ENCODE measurements around the gene ZNF592.

ZNF592 gene

GRCh38 chr15:84782346-84782745, 34.0 kb downstream of the ZNF592 start:
- DNase-seq, result no peak

- no peak for DNase-seq
Measured at GRCh38 chr15:84783493-84784251, 35.3 kb downstream of the ZNF592 start.

GRCh38 chr15:84784262-84784661, 35.9 kb downstream of the ZNF592 start:
- no peak for DNase-seq

GRCh38 chr15:84785053-84785452, 36.7 kb downstream of the ZNF592 start:
- no peak for DNase-seq

GRCh38 chr15:84788500-84788899, 40.1 kb downstream of the ZNF592 start:
- DNase-seq, result no peak

- no peak for DNase-seq
Measured at GRCh38 chr15:84789762-84790161, 41.4 kb downstream of the ZNF592 start.

GRCh38 chr15:84790676-84791075, 42.3 kb downstream of the ZNF592 start:
- DNase-seq, result no peak

GRCh38 chr15:84791763-84792162, 43.4 kb downstream of the ZNF592 start:
- DNase-seq, result no peak

GRCh38 chr15:84793431-84794161, 45.2 kb downstream of the ZNF592 start:
- DNase-seq, result no peak

GRCh38 chr15:84794162-84794547, 45.8 kb downstream of the ZNF592 start:
- DNase-seq, result no peak

GRCh38 chr15:84795186-84795585, 46.8 kb downstream of the ZNF592 start:
- DNase-seq, result no peak

- DNase-seq, result no peak
Measured at GRCh38 chr15:84797212-84797611, 48.8 kb downstream of the ZNF592 start.

- DNase-seq, result no peak
Measured at GRCh38 chr15:84797801-84798200, 49.4 kb downstream of the ZNF592 start.

- DNase-seq, result no peak
Measured at GRCh38 chr15:84798436-84798946, 50.1 kb downstream of the ZNF592 start.

GRCh38 chr15:84799511-84800187, 51.3 kb downstream of the ZNF592 start:
- DNase-seq, result no peak

- no peak for DNase-seq
Measured at GRCh38 chr15:84800365-84800806, 52.0 kb downstream of the ZNF592 start.

- DNase-seq, result no peak
Measured at GRCh38 chr15:84804005-84804900, 55.9 kb downstream of the ZNF592 start.

- no peak for DNase-seq
Measured at GRCh38 chr15:84805221-84805620, 56.8 kb downstream of the ZNF592 start.

GRCh38 chr15:84807228-84807627, 58.8 kb downstream of the ZNF592 start:
- DNase-seq, result no peak

- no peak for DNase-seq
Measured at GRCh38 chr15:84810073-84810840, 61.9 kb downstream of the ZNF592 start.

- no peak for DNase-seq
Measured at GRCh38 chr15:84811151-84811550, 62.8 kb downstream of the ZNF592 start.

GRCh38 chr15:84811828-84812227, 63.4 kb downstream of the ZNF592 start:
- peak in 1 of 2 experiments; percentile 19 for DNase-seq
